Astrocyte of the cerebellum (primary cell): ENCODE results near the gene NUCB1.
"Not testable (repeated sequence)": the region's sequence is repeated elsewhere in the genome, so short reads cannot be mapped to it uniquely, and the experiment has no call there.

Source experiments
- DNase-seq: peaks from one replicate; pipeline ENCODE4 v3.0.0-alpha.2; 2011; ENCODE audit warnings: low read depth
- H3K4me3 ChIP-seq: 2 replicates; pipeline ENCODE4 v1.5.1; 2011; ENCODE audit warnings: mild to moderate bottlenecking, low read depth, low read length, moderate library complexity
- in situ Hi-C: cut with HindIII; loops from 2 replicates; pipeline ENCODE4 v1.10.0; 2017; ENCODE audit warnings: low sequenced_read_pairs
- TF ChIP-seq, protein P1 (sequence below): IDR thresholded peaks from 2 replicates; pipeline ENCODE4 v1.5.1; 2012; ENCODE audit warnings: low read length, low read depth, moderate library complexity, mild to moderate bottlenecking; ENCODE audit errors: missing control alignments

NUCB1 gene

DNA sequence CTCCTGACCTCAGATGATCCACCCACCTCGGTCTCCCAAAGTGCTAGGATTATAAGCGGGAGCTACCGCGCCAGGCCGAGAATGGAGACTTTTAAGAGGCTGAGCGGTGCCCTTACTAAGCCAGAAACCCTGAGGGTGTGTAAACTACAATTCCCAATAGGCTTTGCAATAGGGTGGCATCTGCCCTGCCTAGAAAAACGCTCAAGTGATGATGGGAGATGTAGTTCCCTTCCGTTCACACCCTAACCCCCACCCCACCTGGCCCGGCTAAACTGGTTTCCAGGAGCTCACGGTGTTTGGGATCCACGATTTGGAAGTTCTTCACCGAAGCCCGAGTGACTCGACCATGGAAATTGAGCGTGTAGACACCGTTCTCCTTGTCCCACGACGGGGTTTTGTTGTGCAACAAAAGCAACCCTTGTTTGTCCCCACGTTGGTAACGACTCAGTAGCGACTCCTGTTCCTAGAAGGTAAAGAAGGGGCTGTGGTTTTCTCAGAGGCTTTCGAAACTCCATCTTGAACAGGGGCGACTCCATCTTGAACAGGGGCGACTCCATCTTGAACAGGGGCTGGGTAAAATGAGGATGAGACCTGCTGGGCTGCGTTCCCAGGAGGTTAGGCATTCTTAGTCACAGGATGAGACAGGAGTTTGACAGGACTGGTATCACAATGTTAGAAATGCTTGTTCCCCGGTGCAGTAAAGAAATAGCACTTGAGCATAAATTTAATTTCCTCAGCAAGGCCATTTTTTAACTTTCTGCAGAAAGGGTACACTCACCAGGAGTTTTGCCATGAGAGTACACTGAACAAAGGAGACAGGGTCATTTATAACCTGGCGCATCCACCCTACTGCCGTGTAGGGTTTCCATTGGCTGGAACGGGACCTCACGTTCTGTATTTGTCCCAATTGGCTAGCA lies 18.1 kb upstream of the NUCB1 start:
- no peak for DNase-seq
- in situ Hi-C loops = no loop called here
- TF ChIP-seq, protein P1, sequence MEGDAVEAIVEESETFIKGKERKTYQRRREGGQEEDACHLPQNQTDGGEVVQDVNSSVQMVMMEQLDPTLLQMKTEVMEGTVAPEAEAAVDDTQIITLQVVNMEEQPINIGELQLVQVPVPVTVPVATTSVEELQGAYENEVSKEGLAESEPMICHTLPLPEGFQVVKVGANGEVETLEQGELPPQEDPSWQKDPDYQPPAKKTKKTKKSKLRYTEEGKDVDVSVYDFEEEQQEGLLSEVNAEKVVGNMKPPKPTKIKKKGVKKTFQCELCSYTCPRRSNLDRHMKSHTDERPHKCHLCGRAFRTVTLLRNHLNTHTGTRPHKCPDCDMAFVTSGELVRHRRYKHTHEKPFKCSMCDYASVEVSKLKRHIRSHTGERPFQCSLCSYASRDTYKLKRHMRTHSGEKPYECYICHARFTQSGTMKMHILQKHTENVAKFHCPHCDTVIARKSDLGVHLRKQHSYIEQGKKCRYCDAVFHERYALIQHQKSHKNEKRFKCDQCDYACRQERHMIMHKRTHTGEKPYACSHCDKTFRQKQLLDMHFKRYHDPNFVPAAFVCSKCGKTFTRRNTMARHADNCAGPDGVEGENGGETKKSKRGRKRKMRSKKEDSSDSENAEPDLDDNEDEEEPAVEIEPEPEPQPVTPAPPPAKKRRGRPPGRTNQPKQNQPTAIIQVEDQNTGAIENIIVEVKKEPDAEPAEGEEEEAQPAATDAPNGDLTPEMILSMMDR = no peak
- H3K4me3 ChIP-seq = no peak overlapping the region

GRCh38 chr19:48883726-48884125 lies 16.4 kb upstream of the NUCB1 start:
- TF ChIP-seq, protein P1 = no peak

DNA sequence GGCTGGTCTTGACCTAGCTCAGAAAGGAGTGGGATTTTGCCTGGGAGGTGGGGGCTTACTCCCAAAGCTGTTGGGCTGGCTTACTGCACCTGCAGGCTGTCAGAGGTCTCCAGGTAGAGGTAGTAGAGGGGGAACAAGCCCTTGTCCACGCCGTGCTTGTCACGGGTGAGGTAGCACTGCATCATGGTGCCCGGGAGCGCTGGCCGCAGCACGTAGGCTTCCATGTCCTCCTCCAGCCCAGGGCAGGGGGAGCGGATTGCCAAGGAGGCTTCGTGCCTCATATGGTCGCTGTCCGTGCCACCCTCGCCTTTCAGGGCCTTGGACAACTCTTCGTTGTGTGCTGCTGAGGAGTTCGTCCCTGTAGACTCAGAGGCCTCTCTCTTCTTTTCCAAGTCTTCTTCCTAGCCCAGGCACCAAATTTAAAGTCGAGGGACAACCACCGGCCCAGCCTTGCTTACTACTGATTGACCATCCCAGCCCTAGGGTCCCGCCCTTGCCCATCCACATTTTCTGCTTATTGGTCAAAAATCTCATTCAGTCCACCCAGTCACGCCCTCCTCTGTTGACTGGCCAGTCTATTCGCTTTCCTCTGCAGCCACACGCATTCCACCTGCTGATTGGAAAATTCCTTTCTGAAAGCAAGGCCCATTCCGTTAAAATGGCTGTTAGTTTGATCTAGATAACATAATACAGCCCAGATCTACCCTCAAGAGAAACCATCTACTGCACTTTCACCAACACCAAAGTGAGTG lies 12.1 kb upstream of the NUCB1 start:
- TF ChIP-seq, protein P1 = no peak
- in situ Hi-C loops = no loop called here
- no peak overlapping the region for H3K4me3 ChIP-seq
- no peak for DNase-seq

More at GRCh38 chr19:48883726-48884125, 16.4 kb upstream of the NUCB1 start:
- H3K4me3 ChIP-seq = no peak overlapping the region
- DNase-seq = no peak
- in situ Hi-C loops = no loop called here

DNA sequence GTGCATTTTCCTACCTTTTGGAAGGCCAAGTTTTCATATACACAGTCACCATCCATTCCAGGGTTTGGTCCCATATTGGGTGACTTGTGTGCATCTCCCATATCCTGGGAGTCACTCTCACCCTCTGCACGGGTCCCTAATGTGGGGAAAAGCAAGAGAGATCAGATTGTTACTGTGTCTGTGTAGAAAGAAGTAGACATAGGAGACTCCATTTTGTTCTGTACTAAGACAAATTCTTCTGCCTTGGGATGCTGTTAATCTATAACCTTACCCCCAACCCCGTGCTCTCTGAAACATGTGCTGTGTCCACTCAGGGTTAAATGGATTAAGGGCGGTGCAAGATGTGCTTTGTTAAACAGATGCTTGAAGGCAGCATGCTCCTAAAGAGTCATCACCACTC lies 10.6 kb upstream of the NUCB1 start:
- DNase-seq, in situ Hi-C loops, H3K4me3 ChIP-seq: not testable (repeated sequence)

DNA sequence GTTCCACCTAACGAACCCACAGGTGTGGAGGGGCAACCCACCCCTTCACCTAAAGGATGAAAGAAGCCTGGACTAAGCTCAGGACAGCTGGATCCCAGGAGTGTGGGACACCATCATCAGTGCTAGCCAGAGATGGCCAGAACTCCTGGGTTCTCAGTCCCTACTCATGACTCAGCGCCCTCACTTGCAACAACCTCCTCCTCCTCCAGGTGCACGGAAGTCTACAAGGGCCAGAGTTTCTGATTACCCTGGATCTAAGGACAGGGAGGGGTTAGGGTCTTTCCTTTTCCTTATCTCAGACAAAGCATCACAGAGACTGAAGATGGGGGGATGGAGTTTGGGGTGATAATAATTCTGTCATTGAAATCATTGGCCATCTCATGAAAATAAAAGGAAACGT lies 9.6 kb upstream of the NUCB1 start:
- no peak overlapping the region for H3K4me3 ChIP-seq
- TF ChIP-seq, protein P1 = no peak
- in situ Hi-C loops = no loop called here
- DNase-seq = no peak

GRCh38 chr19:48895226-48895625 lies 4.9 kb upstream of the NUCB1 start:
- no peak for DNase-seq
- TF ChIP-seq, protein P1 = no peak
- in situ Hi-C loops = no loop called here
- H3K4me3 ChIP-seq = no peak overlapping the region
